ENCODE data around the gene SH3BP1. TPM values are rescaled to one million over a fixed set of nuclear protein-coding genes. Genes with fewer than 3 reads are reported as not detected.
A peak's percentile ranks its signal among the peaks of the same experiment; 100 is the strongest.

The SH3BP1 gene
- total and polyA plus RNA-seq, 9 of the 15 experiments (the other 6 are each of a cell fraction or from before 2014, with no cell fraction given) = 0.10 to 36.2 (median 10.4) TPM

DNA sequence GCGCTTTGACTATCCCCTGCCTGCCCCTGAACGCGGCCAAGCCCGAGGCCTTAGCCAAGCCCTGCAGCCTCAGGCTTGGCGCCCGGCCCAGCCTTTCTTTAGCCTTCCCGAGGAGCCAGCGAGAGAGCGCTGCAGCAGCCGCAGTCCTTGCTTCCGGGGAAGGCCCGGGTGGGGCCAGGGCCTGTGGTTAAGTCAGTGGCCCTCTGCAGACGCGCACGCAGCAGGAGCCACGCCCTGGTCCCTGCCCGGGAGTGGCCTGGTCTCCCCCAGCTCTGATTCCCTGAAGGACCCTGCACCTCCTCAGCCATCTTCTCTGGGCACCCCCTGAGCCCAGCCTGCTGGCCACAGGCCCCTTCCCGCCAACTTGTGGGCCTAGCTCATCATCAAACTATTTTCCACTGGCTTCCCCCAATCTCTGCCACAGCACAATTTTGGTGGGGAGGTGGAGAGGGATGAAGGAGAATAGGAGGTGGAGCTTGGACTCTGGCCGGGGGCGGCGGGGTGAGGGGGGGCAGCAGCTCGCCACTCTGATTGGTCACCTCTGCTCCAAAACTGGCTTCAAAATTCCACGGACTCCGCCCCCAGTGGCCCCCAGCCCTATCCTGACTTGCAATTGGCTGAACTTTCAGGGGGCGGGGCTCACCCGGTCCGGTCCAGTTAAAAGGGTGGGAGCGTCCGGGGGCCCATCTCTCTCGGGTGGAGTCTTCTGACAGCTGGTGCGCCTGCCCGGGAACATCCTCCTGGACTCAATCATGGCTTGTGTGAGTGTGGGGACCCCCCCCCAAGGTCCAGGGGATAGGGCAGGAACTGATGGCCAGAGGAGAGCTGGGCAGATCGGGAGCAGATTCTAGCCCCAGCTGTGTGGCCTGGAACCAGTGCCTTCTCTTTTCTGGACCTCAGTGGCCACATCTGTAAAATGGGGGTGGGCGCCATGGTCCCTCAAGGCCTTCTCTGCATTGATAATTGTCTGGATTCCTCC, 35.8 kb downstream of the SH3BP1 start, which contains the start of gene LGALS1 (continued):
- TF ChIP-seq, protein P1, sequence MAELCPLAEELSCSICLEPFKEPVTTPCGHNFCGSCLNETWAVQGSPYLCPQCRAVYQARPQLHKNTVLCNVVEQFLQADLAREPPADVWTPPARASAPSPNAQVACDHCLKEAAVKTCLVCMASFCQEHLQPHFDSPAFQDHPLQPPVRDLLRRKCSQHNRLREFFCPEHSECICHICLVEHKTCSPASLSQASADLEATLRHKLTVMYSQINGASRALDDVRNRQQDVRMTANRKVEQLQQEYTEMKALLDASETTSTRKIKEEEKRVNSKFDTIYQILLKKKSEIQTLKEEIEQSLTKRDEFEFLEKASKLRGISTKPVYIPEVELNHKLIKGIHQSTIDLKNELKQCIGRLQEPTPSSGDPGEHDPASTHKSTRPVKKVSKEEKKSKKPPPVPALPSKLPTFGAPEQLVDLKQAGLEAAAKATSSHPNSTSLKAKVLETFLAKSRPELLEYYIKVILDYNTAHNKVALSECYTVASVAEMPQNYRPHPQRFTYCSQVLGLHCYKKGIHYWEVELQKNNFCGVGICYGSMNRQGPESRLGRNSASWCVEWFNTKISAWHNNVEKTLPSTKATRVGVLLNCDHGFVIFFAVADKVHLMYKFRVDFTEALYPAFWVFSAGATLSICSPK (IDR thresholded peaks at IDR 0.05; ENCODE audit: borderline replicate concordance) = no peak
- TF ChIP-seq, protein P2, sequence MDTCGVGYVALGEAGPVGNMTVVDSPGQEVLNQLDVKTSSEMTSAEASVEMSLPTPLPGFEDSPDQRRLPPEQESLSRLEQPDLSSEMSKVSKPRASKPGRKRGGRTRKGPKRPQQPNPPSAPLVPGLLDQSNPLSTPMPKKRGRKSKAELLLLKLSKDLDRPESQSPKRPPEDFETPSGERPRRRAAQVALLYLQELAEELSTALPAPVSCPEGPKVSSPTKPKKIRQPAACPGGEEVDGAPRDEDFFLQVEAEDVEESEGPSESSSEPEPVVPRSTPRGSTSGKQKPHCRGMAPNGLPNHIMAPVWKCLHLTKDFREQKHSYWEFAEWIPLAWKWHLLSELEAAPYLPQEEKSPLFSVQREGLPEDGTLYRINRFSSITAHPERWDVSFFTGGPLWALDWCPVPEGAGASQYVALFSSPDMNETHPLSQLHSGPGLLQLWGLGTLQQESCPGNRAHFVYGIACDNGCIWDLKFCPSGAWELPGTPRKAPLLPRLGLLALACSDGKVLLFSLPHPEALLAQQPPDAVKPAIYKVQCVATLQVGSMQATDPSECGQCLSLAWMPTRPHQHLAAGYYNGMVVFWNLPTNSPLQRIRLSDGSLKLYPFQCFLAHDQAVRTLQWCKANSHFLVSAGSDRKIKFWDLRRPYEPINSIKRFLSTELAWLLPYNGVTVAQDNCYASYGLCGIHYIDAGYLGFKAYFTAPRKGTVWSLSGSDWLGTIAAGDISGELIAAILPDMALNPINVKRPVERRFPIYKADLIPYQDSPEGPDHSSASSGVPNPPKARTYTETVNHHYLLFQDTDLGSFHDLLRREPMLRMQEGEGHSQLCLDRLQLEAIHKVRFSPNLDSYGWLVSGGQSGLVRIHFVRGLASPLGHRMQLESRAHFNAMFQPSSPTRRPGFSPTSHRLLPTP (IDR thresholded peaks at IDR 0.05; ENCODE audit: borderline replicate concordance, extremely low read depth, insufficient read length) = no peak
- TF ChIP-seq FOXM1 (IDR thresholded peaks at IDR 0.05; ENCODE audit: low read depth) (peak; percentile 84), FOXM1 (CRISPR knock-in tag; IDR thresholded peaks at IDR 0.05; ENCODE audit: low read depth) (peak; percentile 64; the same call in 1 of the 2 replicates), ZNF77 (CRISPR knock-in tag; IDR thresholded peaks at IDR 0.05) (no peak), MIER1 (IDR thresholded peaks at IDR 0.05; ENCODE audit: low read depth) (no peak), CEBPB (tag; IDR thresholded peaks at IDR 0.05) (no peak), MTA1 (IDR thresholded peaks at IDR 0.05; ENCODE audit: borderline replicate concordance) (no peak), PYGO2 (tag; IDR thresholded peaks at IDR 0.05) (no peak), CCAR2 (IDR thresholded peaks at IDR 0.05; ENCODE audit: low read depth, low read length) (no peak), ZFP36 (IDR thresholded peaks at IDR 0.05; ENCODE audit: low read depth, low read length, partially characterized antibody) (peak; percentile 4), KAT2B (IDR thresholded peaks at IDR 0.05; ENCODE audit: low read depth, low read length) (no peak), THRA (IDR thresholded peaks at IDR 0.05) (no peak), SIX5 (IDR thresholded peaks at IDR 0.05; ENCODE audit: borderline replicate concordance in 1 of 2, insufficient read depth in 1 of 2, low read depth in 1 of 2, low read length in 2 of 2) (no peak), E2F1 (CRISPR knock-in tag; IDR thresholded peaks at IDR 0.05) (no peak), BCOR (IDR thresholded peaks at IDR 0.05) (peak; percentile 93), RNF2 (IDR thresholded peaks at IDR 0.05) (peak; percentile 66; the same call in 1 of the 2 replicates), KDM2B (CRISPR knock-in tag; IDR thresholded peaks at IDR 0.05) (no peak), TEAD1 (CRISPR knock-in tag; IDR thresholded peaks at IDR 0.05) (peak; percentile 31 to 38; a peak in 1 of 4 replicates)
